ENCODE data around the gene IFI27L1.

The IFI27L1 gene

GRCh38 chr14:94099006-94099405 is 17.9 kb downstream of the IFI27L1 start:
- no peak for TF ChIP-seq Cebpa-rat (IDR thresholded peaks at IDR 0.05)
- H3K27ac ChIP-seq = no peak overlapping the region
- no peaks in the 10 kb centered on the region for H3K9me3 ChIP-seq
- peaks cover 37% of the 10 kb centered on the region for H3K36me3 ChIP-seq
- no peaks in the 10 kb centered on the region for H3K4me1 ChIP-seq
- no peak overlapping the region for H3K4me2 ChIP-seq
- H3K9ac ChIP-seq = no peak overlapping the region
- no peaks in the 10 kb centered on the region for H3K27me3 ChIP-seq
- no peak overlapping the region for H3K4me3 ChIP-seq
- H4K20me1 ChIP-seq = no peaks in the 10 kb centered on the region

- Histone ChIP-seq H3K4me1 (peaks cover 2% of the 10 kb centered on the region; the same call in 1 of the 2 replicates), H3K27ac (no peak overlapping the region), H4K20me1 (no peaks in the 10 kb centered on the region), H3K4me3 (no peak overlapping the region), H3K4me2 (no peak overlapping the region), H3K27me3 (no peaks in the 10 kb centered on the region), H3K36me3 (peaks cover 37% of the 10 kb centered on the region), H3K9ac (no peak overlapping the region), H3K9me3 (no peaks in the 10 kb centered on the region)
- no peak for TF ChIP-seq Cebpa-rat (IDR thresholded peaks at IDR 0.05)
Observed at GRCh38 chr14:94100847-94101246, 19.7 kb downstream of the IFI27L1 start.

- no peaks in the 10 kb centered on the region for H3K9me3 ChIP-seq
- no peak overlapping the region for H3K9ac ChIP-seq
- no peak for TF ChIP-seq Cebpa-rat (IDR thresholded peaks at IDR 0.05)
- peaks cover 36% of the 10 kb centered on the region for H3K36me3 ChIP-seq
- no peak overlapping the region for H3K4me2 ChIP-seq
- peaks cover 4% of the 10 kb centered on the region; the same call in 1 of the 2 replicates for H3K4me1 ChIP-seq
- no peaks in the 10 kb centered on the region for H4K20me1 ChIP-seq
- H3K27me3 ChIP-seq = no peaks in the 10 kb centered on the region
- H3K4me3 ChIP-seq = no peak overlapping the region
- no peak overlapping the region for H3K27ac ChIP-seq
Observed at GRCh38 chr14:94101748-94102147, 20.6 kb downstream of the IFI27L1 start.

GRCh38 chr14:94102768-94103482 is 21.8 kb downstream of the IFI27L1 start:
- Histone ChIP-seq H3K9me3 (no peaks in the 10 kb centered on the region), H3K4me3 (no peak overlapping the region), H4K20me1 (no peaks in the 10 kb centered on the region), H3K9ac (no peak overlapping the region), H3K36me3 (peaks cover 24% of the 10 kb centered on the region; the same call in 1 of the 2 replicates), H3K27ac (no peak overlapping the region), H3K4me1 (peaks cover 4% of the 10 kb centered on the region; the same call in 1 of the 2 replicates), H3K4me2 (no peak overlapping the region), H3K27me3 (no peaks in the 10 kb centered on the region)
- no peak for TF ChIP-seq Cebpa-rat (IDR thresholded peaks at IDR 0.05)

- H3K4me3 ChIP-seq = no peak overlapping the region
- no peaks in the 10 kb centered on the region for H4K20me1 ChIP-seq
- H3K9ac ChIP-seq = no peak overlapping the region
- peaks cover 4% of the 10 kb centered on the region; the same call in 1 of the 2 replicates for H3K4me1 ChIP-seq
- H3K9me3 ChIP-seq = no peaks in the 10 kb centered on the region
- H3K27me3 ChIP-seq = no peaks in the 10 kb centered on the region
- TF ChIP-seq Cebpa-rat (IDR thresholded peaks at IDR 0.05) = no peak
- peaks cover 17% of the 10 kb centered on the region; the same call in 1 of the 2 replicates for H3K36me3 ChIP-seq
- H3K27ac ChIP-seq = no peak overlapping the region
- H3K4me2 ChIP-seq = no peak overlapping the region
Observed at GRCh38 chr14:94103554-94104150, 22.5 kb downstream of the IFI27L1 start.

- H3K27me3 ChIP-seq = no peaks in the 10 kb centered on the region
- H3K4me2 ChIP-seq = no peak overlapping the region
- peaks cover 9% of the 10 kb centered on the region; the same call in 1 of the 2 replicates for H3K36me3 ChIP-seq
- TF ChIP-seq Cebpa-rat (IDR thresholded peaks at IDR 0.05) = no peak
- H3K4me3 ChIP-seq = no peak overlapping the region
- peaks cover 4% of the 10 kb centered on the region; the same call in 1 of the 2 replicates for H3K4me1 ChIP-seq
- H3K27ac ChIP-seq = no peak overlapping the region
- no peaks in the 10 kb centered on the region for H4K20me1 ChIP-seq
- H3K9ac ChIP-seq = no peak overlapping the region
- H3K9me3 ChIP-seq = no peaks in the 10 kb centered on the region
Observed at GRCh38 chr14:94104731-94105130, 23.6 kb downstream of the IFI27L1 start.

GRCh38 chr14:94109915-94110250 is 28.8 kb downstream of the IFI27L1 start:
- Histone ChIP-seq H3K9ac (no peak overlapping the region), H3K4me1 (peaks cover 7% of the 10 kb centered on the region; the same call in 1 of the 2 replicates), H3K4me2 (no peak overlapping the region), H3K9me3 (no peaks in the 10 kb centered on the region), H3K4me3 (no peak overlapping the region), H4K20me1 (no peaks in the 10 kb centered on the region), H3K36me3 (no peaks in the 10 kb centered on the region), H3K27me3 (no peaks in the 10 kb centered on the region), H3K27ac (no peak overlapping the region)
- no peak for TF ChIP-seq Cebpa-rat (IDR thresholded peaks at IDR 0.05)

GRCh38 chr14:94110552-94111181 is 29.6 kb downstream of the IFI27L1 start, which contains the start of gene IFI27:
Gene IFI27, plus strand, starts transcription at chr14:94110736.
- no peak within 1 kb of the TSS for H3K4me3 ChIP-seq
- no peak within 1 kb of the TSS for H3K4me2 ChIP-seq
- H3K9me3 ChIP-seq = no peaks in the 10 kb centered on the region
- no peak within 1 kb of the TSS for H3K9ac ChIP-seq
- H3K27ac ChIP-seq = no peak within 1 kb of the TSS
- no peaks in the 10 kb centered on the region for H4K20me1 ChIP-seq
- no peaks in the 10 kb centered on the region for H3K27me3 ChIP-seq
- H3K4me1 ChIP-seq = peaks cover 11% of the 10 kb centered on the region; the same call in 1 of the 2 replicates
- H3K36me3 ChIP-seq = no peaks in the 10 kb centered on the region
- TF ChIP-seq Cebpa-rat (IDR thresholded peaks at IDR 0.05) = no peak

GRCh38 chr14:94111276-94112095 is 30.4 kb downstream of the IFI27L1 start:
- Histone ChIP-seq H3K4me1 (0 out of 2 replicates have a peak, but pooled peaks cover 7% of the 10 kb centered on the region), H4K20me1 (no peaks in the 10 kb centered on the region), H3K27ac (no peak overlapping the region), H3K36me3 (no peaks in the 10 kb centered on the region), H3K4me2 (no peak overlapping the region), H3K27me3 (no peaks in the 10 kb centered on the region), H3K9me3 (no peaks in the 10 kb centered on the region), H3K9ac (no peak overlapping the region), H3K4me3 (no peak overlapping the region)
- no peak for TF ChIP-seq Cebpa-rat (IDR thresholded peaks at IDR 0.05)

Data from BLaER1 (cell line).